ENCODE results near the gene MVD.
"Not testable (repeated sequence)": the region's sequence is repeated elsewhere in the genome, so short reads cannot be mapped to it uniquely, and the experiment has no call there.

The MVD gene

DNA sequence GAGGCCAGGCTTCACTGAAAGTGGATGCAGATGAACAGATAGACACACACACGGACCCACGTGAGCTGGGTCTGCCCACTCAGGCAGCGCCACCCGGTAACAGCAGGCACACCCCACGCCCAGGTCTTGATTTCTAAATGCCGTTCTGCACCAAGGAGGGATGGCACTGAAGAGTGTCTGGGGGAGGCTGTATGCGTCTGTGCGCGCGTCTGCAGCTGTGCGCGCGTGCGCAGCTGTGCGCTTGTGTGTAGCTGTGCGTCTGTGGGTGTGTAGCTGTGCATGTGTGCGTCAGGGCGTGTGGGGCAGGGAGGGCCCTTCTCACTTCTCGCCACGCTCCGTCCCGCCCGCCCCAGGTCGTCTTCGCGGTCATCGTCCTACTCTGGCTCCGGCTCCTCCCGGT lies 40.0 kb downstream of the MVD start:
- no peak for DNase-seq

DNA sequence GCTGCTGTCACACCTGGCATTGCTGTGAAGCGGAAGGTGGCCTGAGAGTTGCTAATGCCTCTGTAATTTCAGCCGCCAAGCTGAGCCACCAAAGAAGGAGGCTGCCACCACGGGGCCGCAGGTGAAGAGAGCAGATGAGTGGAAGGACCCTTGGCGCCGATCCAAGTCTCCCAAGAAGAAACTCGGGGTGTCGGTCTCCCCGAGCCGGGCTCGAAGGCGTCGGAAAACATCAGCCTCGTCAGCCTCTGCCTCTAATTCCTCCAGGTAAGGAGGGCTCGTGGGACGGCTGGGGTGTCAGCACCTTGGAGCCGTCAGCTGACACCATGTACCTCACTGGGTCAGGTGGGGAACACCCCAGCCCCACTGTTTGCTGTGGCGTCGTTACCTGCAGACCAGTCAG lies 40.8 kb downstream of the MVD start:
- DNase-seq, result no peak

DNA sequence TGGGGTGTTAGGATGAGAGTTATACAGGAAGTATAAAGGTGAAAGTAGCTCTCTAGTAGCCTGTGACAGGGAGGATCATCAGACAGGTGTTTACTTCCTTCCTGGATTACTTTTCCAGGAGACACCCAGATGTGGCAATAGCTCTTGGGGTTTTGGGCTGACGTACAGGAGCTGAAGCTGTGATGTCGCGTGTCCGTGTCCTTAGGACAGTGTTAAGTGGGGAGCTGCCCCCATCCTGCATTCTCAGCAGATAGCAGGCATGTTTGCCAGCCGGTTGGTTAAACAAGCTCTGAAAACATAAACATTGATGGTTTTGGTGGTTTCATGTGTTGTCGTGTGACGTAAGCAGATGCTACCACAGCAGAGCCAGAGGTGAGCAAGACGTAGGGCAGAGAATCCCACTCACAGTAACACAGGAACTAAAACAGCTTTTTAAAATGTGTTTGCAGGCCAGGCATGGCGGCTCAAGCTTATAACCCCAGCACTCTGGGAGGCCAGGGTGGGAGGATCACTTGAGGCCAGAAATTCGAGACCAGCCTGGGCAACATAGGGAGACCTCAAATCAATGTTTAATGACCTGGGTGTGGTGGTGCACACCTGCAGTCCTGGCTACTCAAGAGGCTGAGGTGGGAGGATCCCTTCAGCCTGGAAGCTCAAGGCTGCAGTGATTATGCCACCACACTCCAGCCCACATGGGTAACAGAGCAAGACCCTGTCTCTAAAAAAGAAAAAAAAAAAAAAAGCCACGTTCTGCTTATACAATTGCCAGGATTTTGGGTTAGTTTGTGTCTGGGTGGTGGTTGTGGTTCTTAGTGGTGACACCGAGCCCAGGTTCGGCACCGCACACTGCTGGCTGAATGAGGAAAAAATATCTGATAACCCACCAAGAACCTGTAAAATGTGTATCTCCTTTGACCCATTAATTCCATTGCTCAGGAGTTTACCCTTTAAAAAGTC lies 42.8 kb downstream of the MVD start:
- peak; percentile 57 for DNase-seq

DNA sequence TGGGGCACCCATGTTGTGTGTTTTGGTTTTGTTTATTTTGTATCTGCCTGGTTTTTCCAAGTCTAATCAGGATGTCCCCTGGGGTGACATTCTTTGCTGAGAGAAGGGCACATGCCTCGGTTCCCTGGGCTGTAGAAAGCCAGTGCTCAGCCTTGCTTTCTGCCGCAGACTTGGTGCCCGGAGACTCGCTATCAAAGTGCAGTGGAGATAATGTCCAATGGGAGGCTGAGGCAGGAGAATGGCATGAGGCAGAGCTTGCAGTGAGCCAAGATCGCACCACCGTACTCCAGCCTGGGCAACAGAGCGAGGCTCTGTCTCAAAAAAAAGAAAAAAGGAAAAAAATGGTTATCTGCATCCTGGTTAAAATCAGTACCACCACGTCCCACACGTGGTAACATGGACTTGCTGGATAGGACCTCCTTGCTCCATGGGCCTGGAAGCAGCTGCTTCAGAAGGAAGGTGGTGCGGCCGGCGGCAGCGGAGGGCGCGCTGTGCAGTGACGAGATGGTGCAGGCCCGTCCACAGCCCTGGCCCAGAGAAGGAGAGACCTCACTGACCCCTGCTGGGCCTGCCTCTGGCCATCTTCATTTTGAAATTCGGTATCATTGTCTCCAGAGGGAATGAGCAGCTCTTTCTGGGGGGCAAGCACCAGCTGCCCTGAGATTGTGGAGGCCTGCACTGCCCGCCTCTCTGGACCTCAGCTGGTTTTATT lies 43.8 kb downstream of the MVD start:
- DNase-seq, result no peak

DNA sequence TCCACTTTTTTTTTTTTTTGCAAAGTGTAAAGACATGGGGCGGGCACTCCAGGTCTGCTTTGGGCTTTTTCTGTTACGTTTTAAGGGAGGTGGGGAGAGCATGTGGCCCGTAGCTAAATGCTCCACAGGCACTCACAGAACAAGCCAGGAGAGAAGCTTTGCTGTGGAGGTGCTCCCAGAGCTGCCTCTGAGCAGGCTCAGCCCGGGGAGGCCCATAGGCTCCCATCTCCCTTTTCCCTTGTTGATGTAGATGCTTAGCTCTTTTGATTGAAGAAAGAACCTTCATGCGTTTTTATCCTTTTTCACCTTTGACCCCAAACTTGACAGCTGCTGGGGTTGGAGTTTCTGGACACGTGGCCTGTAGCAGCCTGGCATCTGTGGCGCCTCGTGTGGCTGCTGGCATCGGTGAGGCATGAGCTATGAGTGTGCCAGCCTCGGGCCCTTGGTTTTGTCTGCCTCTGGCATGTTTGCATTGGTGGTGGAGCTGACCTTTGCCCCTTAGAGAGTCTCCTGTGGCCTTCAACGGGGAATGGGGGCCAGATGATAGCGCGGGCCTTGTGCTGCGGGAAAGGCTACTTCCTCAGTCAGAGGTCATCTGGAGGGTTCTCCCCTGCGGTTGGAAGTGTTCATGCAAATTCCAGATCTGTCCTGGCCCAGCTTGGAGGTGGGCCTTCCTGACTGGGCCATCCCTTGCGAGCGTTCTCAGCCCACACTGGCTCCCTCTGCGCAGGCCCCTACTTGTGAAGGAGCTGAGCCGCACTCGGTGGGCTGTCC lies 44.5 kb downstream of the MVD start:
- no peak for DNase-seq

DNA sequence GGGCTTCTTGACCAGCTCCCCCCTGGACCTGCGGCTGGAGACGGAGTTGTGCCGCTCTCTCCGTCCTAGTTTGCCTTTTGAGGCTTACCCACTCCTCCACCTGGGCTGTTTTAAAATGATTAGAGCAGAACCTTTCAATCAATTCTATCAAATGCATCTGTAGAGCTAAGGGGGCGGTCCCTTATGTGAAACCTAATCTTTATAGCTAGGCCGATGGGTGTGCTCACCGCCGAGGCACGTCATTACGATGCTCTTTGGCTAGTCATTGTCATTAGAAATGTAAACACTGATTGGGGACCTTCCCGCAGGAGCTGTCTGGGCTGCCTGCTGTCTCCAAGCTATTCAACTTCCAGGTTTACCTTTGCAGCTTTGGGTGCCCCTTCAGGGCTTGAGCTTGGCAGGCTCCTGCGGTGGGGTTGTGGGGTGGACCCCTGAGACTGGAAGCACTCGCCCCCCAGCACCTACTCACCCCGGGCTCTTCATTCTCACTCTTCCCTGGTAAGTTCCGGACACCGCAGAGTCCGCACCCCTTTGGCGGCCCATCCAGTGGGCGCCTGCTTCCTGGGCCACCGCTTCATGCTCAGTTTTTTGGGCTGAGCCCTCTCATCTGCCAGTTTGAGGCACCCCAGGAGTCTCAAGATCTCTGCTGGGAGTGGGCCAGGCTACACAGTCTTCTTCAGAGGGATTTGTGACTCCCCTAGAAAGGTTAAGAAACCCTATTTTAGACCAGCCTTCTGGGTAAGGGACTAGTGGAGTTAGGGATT lies 45.4 kb downstream of the MVD start:
- no peak for DNase-seq

DNA sequence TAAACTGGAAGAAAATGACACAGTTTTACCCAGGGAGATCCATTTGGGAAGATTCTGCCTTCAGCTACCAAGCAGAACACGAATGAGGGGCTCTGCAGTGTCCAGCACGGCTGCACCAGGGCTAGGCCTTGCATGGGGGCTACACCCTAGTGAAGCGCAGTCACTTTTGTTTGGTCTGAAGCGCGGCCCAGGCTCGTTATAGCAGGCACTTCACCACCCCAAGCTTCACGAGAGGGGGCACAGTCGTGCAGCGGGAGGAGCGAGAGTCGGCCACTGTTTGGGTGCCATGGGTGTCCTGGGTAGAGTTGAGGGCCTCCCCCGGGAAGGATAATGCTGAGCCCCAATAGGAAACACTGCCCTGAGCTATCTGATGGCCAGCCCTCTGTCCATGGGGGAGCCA lies 46.2 kb downstream of the MVD start:
- DNase-seq, result no peak

DNA sequence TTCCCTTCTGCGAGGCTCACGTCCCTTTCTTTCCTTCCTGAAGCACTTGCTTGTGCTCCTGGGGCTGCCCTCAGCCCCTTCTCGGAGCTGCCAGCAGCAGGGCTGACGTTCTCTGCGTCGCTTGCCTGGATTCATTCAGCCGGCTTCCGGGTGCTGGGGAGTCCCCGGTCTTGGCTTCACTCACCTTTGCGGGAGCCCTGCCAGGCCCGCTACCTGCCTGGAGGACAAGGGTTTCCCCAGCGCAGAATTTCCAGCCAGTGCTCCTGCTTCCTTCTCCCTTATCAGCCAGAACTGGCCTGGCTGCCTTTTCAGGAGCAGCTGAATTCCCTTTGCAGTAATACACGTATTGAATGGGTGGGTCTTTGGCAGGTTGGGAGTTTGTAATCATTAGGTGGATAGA lies 46.6 kb downstream of the MVD start:
- no peak for DNase-seq

DNA sequence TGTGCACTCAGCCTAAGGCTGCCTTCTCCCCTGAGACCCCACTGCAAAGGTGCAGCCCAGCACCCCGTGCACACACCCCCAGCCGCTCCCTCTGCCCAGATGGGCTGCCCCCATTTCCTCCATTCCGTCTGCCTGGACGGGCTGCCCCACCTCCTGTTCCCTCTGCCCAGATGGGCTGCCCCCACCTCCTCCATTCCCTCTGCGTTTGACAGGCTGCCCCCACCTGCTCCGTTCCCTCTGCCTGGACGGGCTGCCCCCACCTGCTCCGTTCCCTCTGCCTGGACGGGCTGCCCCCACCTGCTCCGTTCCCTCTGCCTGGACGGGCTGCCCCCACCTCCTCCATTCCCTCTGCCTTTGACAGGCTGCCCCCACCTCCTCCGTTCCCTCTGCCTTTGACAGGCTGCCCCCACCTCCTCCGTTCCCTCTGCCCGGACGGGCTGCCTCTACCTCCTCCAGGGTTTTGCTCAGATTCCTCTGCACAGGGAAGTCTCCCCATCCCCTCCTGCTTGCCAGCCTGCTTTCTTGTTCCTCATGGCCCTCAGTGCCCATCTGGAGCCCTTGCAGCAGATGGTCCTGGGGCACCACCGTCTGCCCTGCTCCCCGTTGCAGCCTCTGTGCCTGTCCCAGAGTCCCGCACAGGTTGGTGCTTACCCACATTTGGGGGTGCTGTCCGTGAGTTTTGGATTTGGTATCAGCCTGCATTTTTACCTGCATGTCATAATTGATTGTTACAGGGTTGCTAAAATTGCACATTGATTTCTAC lies 47.9 kb downstream of the MVD start:
- no peak for DNase-seq

DNA sequence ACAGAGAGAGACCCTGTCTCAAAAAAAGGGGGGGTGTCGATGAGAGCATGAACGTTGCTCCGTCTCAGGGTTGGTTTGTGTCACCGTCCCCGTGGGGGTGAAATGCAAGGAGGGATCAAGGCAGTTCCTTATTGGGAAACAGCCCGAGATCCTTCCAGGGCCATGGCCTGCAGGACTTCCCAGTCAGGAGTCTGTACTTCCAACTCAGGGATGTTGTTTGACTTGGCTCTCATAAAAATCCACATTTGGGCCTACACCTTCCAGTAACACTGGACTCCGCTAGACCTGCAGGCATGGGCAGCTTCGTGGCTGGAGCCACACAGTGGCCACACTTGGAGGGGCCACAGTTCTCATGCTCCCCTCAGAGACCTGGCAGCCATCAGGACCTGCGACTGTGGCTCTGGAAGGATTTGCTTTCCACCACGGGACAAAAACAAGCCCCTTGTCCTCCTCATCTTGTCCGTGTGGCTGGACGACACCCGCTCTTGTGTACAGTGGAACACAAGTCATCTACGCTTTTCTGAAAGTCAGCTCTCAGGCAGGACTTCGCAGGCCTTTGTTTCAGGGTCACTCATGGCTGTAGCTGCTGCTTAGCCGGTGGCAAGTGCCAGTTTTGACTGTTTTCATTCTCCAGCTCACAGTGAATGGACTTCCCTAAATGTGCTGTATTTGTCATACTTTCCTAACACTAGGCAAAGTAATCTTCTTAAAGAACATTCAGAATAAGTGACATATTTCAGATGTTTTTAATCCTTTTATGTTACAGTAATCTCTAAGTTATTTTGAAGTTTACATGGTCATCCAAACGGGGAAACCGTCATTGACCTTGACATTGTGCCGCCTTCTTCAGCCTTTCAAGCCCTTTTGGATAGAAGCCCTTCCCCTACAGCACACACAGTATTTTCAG lies 48.7 kb downstream of the MVD start:
- no peak for DNase-seq

DNA sequence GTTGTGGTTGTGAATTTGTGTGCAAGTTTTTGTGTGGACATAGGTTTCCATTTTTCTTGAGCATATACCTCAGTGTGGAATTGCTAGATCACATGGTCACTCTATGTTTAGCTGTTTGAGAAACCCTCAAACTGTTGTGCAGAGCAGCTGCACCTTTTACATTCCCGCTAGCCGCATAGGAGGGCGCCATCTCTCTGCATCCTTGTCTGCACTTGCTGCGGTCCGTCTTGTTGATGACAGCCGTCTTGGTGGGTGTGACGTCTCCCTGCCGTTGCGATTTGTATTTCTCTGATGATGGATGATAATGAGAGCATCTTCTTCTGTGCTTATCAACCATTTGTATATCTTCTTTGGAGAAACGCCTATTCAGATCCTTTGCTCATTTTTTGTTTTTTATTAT lies 49.6 kb downstream of the MVD start:
- no peak for DNase-seq

DNA sequence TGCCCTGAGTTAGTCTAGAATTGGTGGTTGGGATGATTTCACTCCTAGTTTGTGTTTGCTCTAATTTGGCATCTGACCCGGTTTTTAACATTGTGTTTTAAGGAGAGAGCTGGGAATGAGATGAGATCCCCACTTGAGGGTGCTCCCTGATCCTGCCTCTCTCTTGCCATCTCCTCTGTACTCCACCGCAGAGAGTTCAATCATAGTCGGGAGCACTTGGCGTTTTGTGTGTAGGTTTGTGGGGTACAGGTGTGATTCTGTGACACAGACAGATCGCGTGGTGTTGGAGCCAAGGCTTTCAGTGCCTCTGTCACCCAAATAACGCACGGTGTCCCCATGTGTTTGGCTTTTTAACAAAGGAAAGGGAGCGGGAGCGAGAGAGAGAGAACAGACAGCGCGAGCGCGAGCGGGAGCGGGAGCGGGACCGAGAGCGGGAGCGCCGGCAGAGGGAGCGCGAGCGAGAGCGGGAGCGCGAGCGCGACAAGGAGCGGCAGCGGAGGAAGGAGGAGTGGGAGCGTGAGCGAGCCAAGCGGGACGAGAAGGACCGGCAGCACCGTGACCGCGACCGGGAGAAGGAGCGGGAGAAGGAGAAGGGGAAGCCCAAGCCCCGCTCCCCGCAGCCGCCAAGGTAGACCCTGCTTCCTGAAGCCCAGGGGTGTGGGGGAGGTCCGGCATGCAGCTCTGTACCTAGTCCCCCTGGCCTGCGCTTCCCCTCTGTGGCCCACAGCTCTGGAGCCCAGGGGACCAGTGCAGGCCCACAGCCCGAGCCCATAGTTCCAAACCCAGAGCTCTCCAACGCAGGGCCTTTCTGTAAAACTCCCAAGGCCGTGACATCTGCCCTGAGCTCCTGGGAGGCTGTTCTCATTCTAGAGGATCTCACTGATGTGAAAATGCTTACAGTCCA lies 51.7 kb downstream of the MVD start:
- no peak for DNase-seq

DNA sequence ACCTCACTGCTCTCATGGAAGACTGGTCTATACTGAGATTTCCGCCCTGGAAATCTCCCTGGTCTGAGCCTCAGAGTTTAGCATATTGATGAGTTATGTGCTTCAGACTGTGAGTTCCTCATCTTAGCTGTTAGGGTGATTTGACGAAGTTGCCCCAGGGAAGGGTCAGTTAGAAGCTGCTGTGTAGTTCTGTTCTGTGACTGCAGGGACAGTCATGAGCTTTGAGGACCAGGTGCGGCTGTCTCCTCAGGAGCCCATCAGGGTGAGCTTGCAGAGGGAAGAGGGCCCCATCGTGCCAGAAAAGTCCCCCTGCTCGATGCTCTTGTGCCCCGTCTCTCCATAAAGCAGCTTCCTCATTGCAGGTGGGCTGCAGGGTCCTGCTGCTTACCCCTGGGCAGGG lies 52.8 kb downstream of the MVD start:
- DNase-seq, result no peak

DNA sequence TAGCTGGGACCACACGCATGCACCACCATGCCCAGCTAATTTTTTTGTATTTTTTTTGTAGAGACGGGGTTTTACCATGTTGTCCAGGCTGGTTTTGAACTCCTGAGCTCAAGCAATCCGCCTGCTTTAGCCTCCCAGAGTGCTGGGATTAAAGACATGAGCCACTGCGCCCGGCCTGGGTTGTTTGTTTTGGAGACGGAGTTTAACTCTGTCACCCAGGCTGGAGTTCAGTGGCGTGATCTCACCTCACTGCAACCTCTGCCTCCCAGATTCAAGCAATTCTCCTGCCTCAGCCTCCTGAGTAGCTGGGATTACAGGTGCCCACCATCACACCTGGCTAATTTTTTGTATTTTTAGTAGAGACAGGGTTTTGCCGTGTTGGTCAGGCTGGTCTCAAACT lies 53.5 kb downstream of the MVD start:
- DNase-seq, result not testable (repeated sequence)

DNA sequence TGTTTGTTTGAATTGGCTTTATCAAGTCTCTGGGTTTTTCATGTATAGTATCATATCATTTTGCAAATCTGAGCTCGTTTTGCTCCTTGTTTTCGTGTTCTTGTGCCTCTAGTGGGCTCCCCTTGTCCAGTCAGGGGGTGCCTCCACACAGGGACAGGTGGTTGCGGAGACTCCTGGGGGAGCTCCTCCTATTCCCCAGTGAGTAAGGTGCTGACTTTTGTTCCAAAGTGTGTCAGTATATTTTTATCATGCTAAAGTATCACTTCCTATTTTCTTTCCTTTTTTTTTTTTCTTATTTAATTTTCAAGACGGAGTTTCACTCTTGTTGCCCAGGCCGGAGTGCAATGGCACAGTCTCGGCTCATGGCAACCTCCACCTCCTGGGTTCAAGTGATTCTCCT lies 54.8 kb downstream of the MVD start:
- no peak for DNase-seq

DNA sequence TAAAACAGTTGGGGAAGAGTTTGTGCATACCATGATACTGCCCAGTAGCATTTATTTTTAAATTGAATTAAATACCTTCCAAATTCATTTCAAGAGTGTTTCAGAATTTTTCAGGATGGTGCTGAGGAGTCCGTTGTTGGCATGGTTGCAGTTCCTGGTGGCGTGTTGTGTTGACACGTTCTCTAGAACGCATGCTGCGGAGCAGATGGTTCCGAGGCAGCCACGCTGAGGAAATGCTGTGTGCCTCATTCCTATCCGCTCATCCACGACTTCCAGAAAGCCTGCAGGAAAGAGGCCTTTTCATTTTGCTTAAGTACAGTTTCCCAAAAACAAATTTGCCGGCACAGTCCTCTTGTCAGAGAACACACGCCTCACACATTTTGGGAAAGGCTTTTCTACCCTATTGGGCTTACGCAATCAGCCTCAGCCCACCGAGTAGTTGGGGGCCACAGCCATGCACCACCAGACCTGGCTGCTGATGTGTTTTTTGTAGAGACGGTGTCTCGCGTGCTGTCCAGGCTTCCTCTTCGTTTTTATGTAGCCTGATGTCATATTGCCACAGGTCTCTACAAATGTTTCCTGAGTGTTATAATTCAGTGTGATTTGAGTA lies 56.6 kb downstream of the MVD start:
- DNase-seq, result no peak

DNA sequence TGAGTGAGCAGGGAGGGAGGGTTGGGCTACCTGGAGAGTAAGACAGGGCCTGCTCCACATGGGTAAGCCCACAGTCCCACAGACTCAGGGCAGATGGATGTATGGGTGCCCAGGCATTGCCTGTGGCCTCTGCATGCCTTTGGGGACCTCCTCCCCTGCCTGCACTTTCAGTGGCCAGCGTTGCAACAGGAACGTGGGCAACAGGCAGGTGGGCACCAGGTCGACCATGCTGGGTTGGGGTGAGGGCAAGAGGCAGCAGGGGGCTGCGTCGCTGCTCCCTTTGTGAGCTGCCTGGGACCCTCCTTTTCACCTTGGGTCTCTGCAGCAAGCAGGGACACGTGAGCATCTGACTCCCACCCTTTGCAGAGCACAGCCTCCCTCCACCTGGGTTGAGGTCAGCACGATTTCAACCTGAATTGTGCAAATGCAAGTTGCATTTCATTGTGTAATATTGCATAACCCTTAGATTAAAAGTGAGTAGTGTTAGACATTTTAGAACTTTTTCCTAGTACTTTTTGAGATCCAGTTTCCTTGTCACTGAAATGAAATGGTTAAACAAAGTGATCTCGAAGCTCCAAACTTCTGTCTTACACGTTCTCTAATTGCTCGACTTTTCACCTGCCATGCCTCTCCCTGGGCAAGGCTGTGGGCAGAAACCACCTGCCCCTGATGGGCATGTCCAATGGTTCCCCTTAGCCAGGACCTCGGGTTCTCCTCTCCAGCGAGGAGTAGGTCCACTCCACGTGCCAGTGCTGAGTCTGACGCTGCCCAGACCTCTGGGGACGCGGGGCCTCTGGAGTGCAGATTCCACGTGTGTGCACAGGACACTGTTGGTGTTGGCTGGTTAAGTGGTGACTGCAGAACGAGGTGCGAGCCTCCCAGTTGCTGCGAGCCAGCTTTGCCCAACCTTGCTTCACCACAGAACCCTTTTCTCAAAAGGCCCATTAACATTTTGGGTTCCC lies 57.4 kb downstream of the MVD start:
- no peak for DNase-seq

DNA sequence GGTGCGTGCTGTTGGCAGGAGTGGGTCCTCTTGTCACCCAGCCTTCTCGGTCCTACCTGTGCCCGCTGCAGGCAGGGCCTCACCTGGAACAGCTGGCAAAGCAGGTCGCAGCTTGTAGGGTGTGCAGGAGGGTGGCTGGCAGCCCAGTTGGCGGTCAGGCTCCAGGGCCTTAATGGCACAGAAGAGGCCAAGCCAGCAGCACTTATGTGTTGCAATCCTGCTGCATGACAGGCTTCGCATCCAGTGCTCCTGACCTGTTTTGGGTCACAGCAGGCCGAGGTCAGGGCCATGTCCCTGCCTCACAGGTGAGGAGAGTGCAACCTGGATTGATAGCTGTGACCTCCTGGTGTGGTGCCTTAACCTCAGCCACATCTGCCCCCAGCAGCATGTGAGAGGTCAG lies 60.8 kb downstream of the MVD start:
- no peak for DNase-seq
